ENCODE data around the gene C2CD2. TPM values are rescaled to one million over a fixed set of nuclear protein-coding genes. Genes with fewer than 3 reads are reported as not detected.

C2CD2 gene
- total and polyA plus RNA-seq, 2 experiments from 2014 or later, result 8.7 to 12.4 TPM

DNA sequence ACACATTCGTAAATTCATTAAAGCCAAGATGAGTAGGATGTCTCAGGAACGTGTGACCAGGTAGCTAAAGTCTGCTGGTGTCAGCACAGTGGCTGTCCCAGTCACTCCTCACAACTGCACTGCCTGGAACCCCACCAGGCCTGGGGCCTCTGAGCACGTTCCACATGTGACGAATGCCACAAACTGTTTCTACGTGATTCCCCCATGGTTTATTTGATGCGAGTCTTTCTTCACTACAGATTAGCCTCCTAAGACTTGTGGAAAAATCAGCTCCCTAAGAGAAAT is 107.8 kb downstream of the C2CD2 start:
- no peak for DNase-seq (ENCODE audit: low read depth in 1 of 2, low spot score in 1 of 2)
- no peak overlapping the region for H3K4me3 ChIP-seq
- H3K27ac ChIP-seq, result peak overlapping the region; percentile 55
- H3K27me3 ChIP-seq, result no peaks in the 10 kb centered on the region
- no peaks in the 10 kb centered on the region for H3K9me3 ChIP-seq (ENCODE audit: low read depth)
- peaks cover 12% of the 10 kb centered on the region for H3K4me1 ChIP-seq (ENCODE audit: low read depth)
- TF ChIP-seq, protein P1, sequence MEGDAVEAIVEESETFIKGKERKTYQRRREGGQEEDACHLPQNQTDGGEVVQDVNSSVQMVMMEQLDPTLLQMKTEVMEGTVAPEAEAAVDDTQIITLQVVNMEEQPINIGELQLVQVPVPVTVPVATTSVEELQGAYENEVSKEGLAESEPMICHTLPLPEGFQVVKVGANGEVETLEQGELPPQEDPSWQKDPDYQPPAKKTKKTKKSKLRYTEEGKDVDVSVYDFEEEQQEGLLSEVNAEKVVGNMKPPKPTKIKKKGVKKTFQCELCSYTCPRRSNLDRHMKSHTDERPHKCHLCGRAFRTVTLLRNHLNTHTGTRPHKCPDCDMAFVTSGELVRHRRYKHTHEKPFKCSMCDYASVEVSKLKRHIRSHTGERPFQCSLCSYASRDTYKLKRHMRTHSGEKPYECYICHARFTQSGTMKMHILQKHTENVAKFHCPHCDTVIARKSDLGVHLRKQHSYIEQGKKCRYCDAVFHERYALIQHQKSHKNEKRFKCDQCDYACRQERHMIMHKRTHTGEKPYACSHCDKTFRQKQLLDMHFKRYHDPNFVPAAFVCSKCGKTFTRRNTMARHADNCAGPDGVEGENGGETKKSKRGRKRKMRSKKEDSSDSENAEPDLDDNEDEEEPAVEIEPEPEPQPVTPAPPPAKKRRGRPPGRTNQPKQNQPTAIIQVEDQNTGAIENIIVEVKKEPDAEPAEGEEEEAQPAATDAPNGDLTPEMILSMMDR (IDR thresholded peaks at IDR 0.05; ENCODE audit: low read depth, low read length), result no peak
- H3K36me3 ChIP-seq, result no peaks in the 10 kb centered on the region

DNA sequence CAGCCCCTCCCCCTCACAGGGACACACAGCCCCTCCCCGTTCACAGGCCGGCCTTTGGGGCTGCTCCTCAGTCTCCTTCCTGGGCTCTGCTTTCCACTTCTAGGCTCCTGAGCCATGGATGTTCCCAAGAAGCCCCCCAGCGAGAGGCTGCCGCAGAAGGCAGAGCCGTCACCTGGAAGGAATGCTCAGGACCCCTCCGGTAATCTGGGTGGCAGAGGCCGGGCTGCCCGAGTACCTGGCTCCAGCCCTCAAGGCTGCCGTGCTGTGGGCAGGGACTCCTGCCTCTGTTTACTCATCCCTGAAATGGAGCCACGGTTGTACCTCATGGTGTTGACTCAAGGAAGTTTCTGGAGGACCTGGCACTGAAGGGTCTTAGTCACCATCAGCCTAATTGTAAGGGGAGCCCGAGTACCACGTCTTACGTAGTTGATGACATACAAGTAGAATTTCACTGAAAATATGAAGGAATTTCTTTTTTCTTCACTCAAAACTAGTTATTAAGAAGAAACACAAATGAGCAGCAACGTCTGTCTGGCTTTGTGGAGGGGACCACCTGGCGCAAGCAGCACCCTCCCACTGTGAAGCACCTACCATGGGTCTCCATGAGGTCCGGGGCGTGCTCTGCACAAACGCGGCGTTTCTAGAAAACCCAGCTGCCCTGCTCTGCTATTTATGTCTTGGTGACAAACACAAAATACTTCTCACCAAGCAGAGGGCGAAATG is 108.3 kb downstream of the C2CD2 start:
- H3K36me3 ChIP-seq, result no peaks in the 10 kb centered on the region
- no peak for DNase-seq (ENCODE audit: low read depth in 1 of 2, low spot score in 1 of 2)
- no peaks in the 10 kb centered on the region for H3K9me3 ChIP-seq (ENCODE audit: low read depth)
- H3K27me3 ChIP-seq, result no peaks in the 10 kb centered on the region
- peaks cover 10% of the 10 kb centered on the region for H3K4me1 ChIP-seq (ENCODE audit: low read depth)
- peak overlapping the region; percentile 55 for H3K27ac ChIP-seq
- TF ChIP-seq, protein P1 (IDR thresholded peaks at IDR 0.05; ENCODE audit: low read depth, low read length), result no peak
- no peak overlapping the region for H3K4me3 ChIP-seq

DNA sequence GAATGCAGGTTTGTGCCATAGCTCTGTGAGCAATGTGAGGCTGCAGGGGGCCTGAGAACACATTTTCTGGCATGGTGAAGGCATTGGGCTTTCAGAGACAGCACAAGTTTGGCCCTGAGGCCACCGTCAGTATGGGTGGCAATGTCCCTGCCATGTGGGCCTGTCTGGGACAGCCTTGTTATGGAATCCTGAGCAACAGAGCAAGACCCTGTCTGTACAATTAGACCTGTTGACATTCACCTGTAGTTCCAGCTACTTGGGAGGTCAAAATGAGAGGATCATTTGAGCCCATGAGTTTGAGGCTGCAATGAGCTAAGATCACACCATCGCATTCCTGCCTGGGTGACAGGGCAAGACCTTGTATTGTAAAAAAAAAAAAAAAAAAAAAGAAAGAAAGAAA is 110.2 kb downstream of the C2CD2 start:
- no peak for DNase-seq (ENCODE audit: low read depth in 1 of 2, low spot score in 1 of 2)
- TF ChIP-seq, protein P1 (IDR thresholded peaks at IDR 0.05; ENCODE audit: low read depth, low read length), result no peak
- no peaks in the 10 kb centered on the region for H3K9me3 ChIP-seq (ENCODE audit: low read depth)

DNA sequence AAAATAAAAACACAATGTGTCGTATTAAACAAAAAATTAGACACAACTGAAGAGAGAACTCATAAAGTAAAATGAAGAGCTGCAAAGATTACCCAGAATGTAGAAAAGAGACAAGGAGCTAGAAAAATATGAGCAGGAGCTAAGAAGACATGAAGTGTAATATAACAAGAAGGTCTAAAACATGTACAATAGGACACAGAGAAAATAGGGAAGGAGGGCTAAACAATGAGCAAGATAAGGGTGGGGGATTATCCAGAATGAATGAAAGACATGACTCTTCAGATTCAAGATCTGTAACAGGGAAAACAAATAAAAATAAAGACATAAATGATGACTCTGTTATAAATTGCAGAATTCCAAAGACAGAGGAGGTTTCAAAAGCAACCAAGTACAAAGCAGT is 112.9 kb downstream of the C2CD2 start:
- no peaks in the 10 kb centered on the region for H3K9me3 ChIP-seq (ENCODE audit: low read depth)
- TF ChIP-seq, protein P1 (IDR thresholded peaks at IDR 0.05; ENCODE audit: low read depth, low read length), result no peak
- no peak overlapping the region for H3K4me3 ChIP-seq
- no peaks in the 10 kb centered on the region for H3K4me1 ChIP-seq (ENCODE audit: low read depth)
- H3K36me3 ChIP-seq, result no peaks in the 10 kb centered on the region
- no peak overlapping the region for H3K27ac ChIP-seq
- DNase-seq (ENCODE audit: low read depth in 1 of 2, low spot score in 1 of 2), result no peak
- no peaks in the 10 kb centered on the region for H3K27me3 ChIP-seq

More for the DNA sequence above, 110.2 kb downstream of the C2CD2 start:
- no peak overlapping the region for H3K4me3 ChIP-seq
- H3K4me1 ChIP-seq (ENCODE audit: low read depth), result peaks cover 8% of the 10 kb centered on the region
- no peaks in the 10 kb centered on the region for H3K36me3 ChIP-seq
- H3K27ac ChIP-seq, result no peak overlapping the region
- no peaks in the 10 kb centered on the region for H3K27me3 ChIP-seq

GRCh38 chr21:41839387-41840000 is 114.3 kb downstream of the C2CD2 start:
- no peaks in the 10 kb centered on the region for H3K36me3 ChIP-seq
- no peaks in the 10 kb centered on the region for H3K27me3 ChIP-seq
- DNase-seq (ENCODE audit: low read depth in 1 of 2, low spot score in 1 of 2), result no peak
- H3K9me3 ChIP-seq (ENCODE audit: low read depth), result no peaks in the 10 kb centered on the region
- H3K27ac ChIP-seq, result no peak overlapping the region
- no peaks in the 10 kb centered on the region for H3K4me1 ChIP-seq (ENCODE audit: low read depth)
- no peak overlapping the region for H3K4me3 ChIP-seq
- TF ChIP-seq, protein P1 (IDR thresholded peaks at IDR 0.05; ENCODE audit: low read depth, low read length), result no peak

Data from cardiac muscle cell (in vitro differentiated cells and primary cell).